Testis (tissue), 3 donors: ENCODE data around the gene GATAD2B. TPM values are rescaled to one million over a fixed set of nuclear protein-coding genes. Genes with fewer than 3 reads are reported as not detected.
A peak's percentile ranks its signal among the peaks of the same experiment; 100 is the strongest.

Source experiments
- DNase-seq: peaks from one replicate; pipeline ENCODE4 v3.0.0-alpha.2; 2019
- H3K27ac ChIP-seq, 2 donors: fragments of 200-600 bp; sonication (generic); one replicate each; pipeline ENCODE4 v1.5.1; 2019
- H3K27me3 ChIP-seq: fragments of 200-600 bp; sonication (generic); one replicate; pipeline ENCODE4 v1.5.1; 2019
- H3K36me3 ChIP-seq: fragments of 200-600 bp; sonication (generic); one replicate; pipeline ENCODE4 v1.5.1; 2017; ENCODE audit warnings: low read depth; ENCODE audit errors: missing control alignments
- H3K4me1 ChIP-seq: fragments of 200-600 bp; sonication (generic); one replicate; pipeline ENCODE4 v1.5.1; 2019
- H3K4me3 ChIP-seq, 2 donors: fragments of 200-600 bp; sonication (generic); one replicate each; pipeline ENCODE4 v1.5.1; 2017 to 2019
- H3K9me3 ChIP-seq: fragments of 200-600 bp; sonication (generic); one replicate; pipeline ENCODE4 v1.5.1; 2017
- POLR2A ChIP-seq: fragments of 450-650 bp; IDR thresholded peaks from one replicate; pipeline ENCODE4 v1.6.1; 2017; ENCODE audit warnings: antibody characterized with exemption, mild to moderate bottlenecking, moderate library complexity
- WGBS, 2 donors: methylation state at CpG; one replicate each; pipeline ENCODE4 v1.1.5; 2018; 5-methylcytosine and 5-hydroxymethylcytosine counted together
- intact Hi-C: fragments of 100-400 bp; cut with DNase I; formaldehyde crosslinking; loops from one replicate; pipeline ENCODE4 v1.15.1; 2023; ENCODE audit warnings: low total_unique reads
- polyA plus RNA-seq: library from polyadenylated mRNA; stranded (reverse); fragments of 350-450 nt; fragmentation: Illumina TruSeq; extraction: RNeasy Lipid Tissue Mini Kit (QIAGEN cat#74804); gene quantifications from one replicate; pipeline ENCODE4 v1.2.3, GENCODE V29; 2014; ENCODE audit warnings: low read depth, low replicate concordance; ENCODE audit not compliant: insufficient read depth
- total RNA-seq, 2 donors: library from RNA; depleted of rRNA; stranded (reverse); fragments of >200 nt; gene quantifications; one replicate each; pipeline ENCODE4 v1.2.3, GENCODE V29; 2016
- TF ChIP-seq, protein P1 (sequence below), 3 experiments: fragments of 450-650 bp in 2 of 3; fragments of 200-600 bp in 1 of 3; sonication (generic) in 1 of 3; IDR thresholded peaks; one replicate each; pipeline ENCODE4 v1.5.1; 2016 to 2019; ENCODE audit warnings: antibody characterized with exemption in 3 of 3, mild to moderate bottlenecking in 2 of 3, moderate library complexity in 1 of 3

Gene GATAD2B
- total and polyA plus RNA-seq, 3 donors from 2014 or later = 26.5 to 37.4 (median 32.1) TPM

GRCh38 chr1:153968000-153968363 is 45.2 kb upstream of the GATAD2B start:
- no peak for TF ChIP-seq POLR2A
- TF ChIP-seq, protein P1, sequence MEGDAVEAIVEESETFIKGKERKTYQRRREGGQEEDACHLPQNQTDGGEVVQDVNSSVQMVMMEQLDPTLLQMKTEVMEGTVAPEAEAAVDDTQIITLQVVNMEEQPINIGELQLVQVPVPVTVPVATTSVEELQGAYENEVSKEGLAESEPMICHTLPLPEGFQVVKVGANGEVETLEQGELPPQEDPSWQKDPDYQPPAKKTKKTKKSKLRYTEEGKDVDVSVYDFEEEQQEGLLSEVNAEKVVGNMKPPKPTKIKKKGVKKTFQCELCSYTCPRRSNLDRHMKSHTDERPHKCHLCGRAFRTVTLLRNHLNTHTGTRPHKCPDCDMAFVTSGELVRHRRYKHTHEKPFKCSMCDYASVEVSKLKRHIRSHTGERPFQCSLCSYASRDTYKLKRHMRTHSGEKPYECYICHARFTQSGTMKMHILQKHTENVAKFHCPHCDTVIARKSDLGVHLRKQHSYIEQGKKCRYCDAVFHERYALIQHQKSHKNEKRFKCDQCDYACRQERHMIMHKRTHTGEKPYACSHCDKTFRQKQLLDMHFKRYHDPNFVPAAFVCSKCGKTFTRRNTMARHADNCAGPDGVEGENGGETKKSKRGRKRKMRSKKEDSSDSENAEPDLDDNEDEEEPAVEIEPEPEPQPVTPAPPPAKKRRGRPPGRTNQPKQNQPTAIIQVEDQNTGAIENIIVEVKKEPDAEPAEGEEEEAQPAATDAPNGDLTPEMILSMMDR (IDR thresholded peaks at IDR 0.05) = no peak
- H3K27ac ChIP-seq = peak overlapping the region; percentile 80 to 94
- no peaks in the 10 kb centered on the region for H3K27me3 ChIP-seq
- H3K4me1 ChIP-seq = peaks cover 34% of the 10 kb centered on the region
- no peaks in the 10 kb centered on the region for H3K9me3 ChIP-seq
- DNase-seq = peak; percentile 58
- WGBS, 2 donors = 1 to 3% methylated on average over 8 of the region's 8 CpGs
- H3K36me3 ChIP-seq = no peaks in the 10 kb centered on the region
- H3K4me3 ChIP-seq = peak overlapping the region; percentile 61 to 66
- intact Hi-C loops = no loop called here

- no peaks in the 10 kb centered on the region for H3K9me3 ChIP-seq
- DNase-seq = peak; percentile 97
- H3K27me3 ChIP-seq = no peaks in the 10 kb centered on the region
- 0 to 1% methylated on average over 7 to 57 of the region's 60 CpGs for WGBS, 2 donors
- H3K4me3 ChIP-seq = peak within 1 kb of the TSS; percentile 61 to 66
- peaks cover 40% of the 10 kb centered on the region for H3K4me1 ChIP-seq
- intact Hi-C loops = no loop called here
- peak; percentile 5 for TF ChIP-seq POLR2A
- TF ChIP-seq, protein P1 (IDR thresholded peaks at IDR 0.05) = peak in 1 of 3 experiments; percentile 29
- H3K36me3 ChIP-seq = no peaks in the 10 kb centered on the region
- H3K27ac ChIP-seq = peak within 1 kb of the TSS; percentile 80 to 94
Observed at GRCh38 chr1:153967107-153967999, 44.6 kb upstream of the GATAD2B start, which contains the start of gene CREB3L4. Gene CREB3L4 (plus strand): TSS chr1:153967902. CDS start chr1:153968526, 624 bp downstream.

DNA sequence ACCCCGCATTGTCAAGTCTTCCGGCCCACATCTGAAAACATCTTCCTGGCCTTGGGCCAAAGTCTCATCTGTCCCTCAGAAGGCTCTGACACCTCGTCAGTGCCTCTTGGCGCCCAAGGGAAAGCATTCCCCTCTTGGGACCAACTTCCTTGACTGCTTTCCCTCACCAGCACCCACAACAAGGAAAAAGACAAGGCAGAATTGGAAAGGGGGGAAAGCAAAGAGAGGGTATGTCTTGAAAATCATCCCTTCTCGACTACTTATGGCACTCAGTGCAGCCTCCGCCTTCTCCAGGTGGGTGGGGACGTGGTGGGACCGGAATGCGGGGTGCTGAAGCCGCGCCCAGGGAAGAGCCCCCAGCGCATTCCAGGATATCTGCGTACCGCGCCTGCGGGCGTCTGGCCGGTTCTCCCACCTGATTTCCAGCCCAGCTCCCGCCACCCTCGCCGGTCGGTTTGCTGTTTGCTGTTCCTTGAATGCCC is 41.1 kb upstream of the GATAD2B start:
- 0 to 1% methylated on average over 21 to 22 of the region's 22 CpGs for WGBS, 2 donors
- peaks cover 51% of the 10 kb centered on the region for H3K4me1 ChIP-seq

GRCh38 chr1:153963030-153963849 is 40.5 kb upstream of the GATAD2B start, which contains the start of gene SLC39A1:
Gene SLC39A1 (minus strand): TSS chr1:153963537. CDS start chr1:153962715, 822 bp downstream.
- Histone ChIP-seq H3K27me3 (no peaks in the 10 kb centered on the region), H3K27ac (peak within 1 kb of the TSS; percentile 89 to 98), H3K36me3 (no peaks in the 10 kb centered on the region), H3K4me1 (peaks cover 47% of the 10 kb centered on the region), H3K4me3 (peak within 1 kb of the TSS; percentile 67 to 91), H3K9me3 (no peaks in the 10 kb centered on the region)
- peak; percentile 99 for DNase-seq
- TF ChIP-seq, protein P1 (IDR thresholded peaks at IDR 0.05) = no peak
- TF ChIP-seq POLR2A = peak; percentile 50
- intact Hi-C loops = no loop called here
- WGBS, 2 donors = 0% methylated on average over 30 to 49 of the region's 54 CpGs

More for the DNA sequence above, 41.1 kb upstream of the GATAD2B start:
- no peaks in the 10 kb centered on the region for H3K9me3 ChIP-seq
- peak; percentile 47 for DNase-seq
- intact Hi-C loops = no loop called here
- H3K4me3 ChIP-seq = peak overlapping the region; percentile 67 to 91
- TF ChIP-seq, protein P1 (IDR thresholded peaks at IDR 0.05) = no peak
- no peak for TF ChIP-seq POLR2A
- no peaks in the 10 kb centered on the region for H3K36me3 ChIP-seq
- H3K27ac ChIP-seq = peak overlapping the region; percentile 89 to 98
- H3K27me3 ChIP-seq = no peaks in the 10 kb centered on the region
